NT2/D1 (cell line): ENCODE results near the gene CXorf58.

Experiments
- SUZ12 ChIP-seq: IDR thresholded peaks from 2 replicates; pipeline ENCODE4 v1.6.1; 2011; ENCODE audit not compliant: insufficient read length, insufficient read depth; ENCODE audit errors: extremely low read depth
- YY1 ChIP-seq: IDR thresholded peaks from 2 replicates; pipeline ENCODE4 v1.6.1; 2011; ENCODE audit not compliant: insufficient read length, insufficient read depth
- ZNF274 ChIP-seq: IDR thresholded peaks from 2 replicates; pipeline ENCODE4 v1.6.1; 2011; ENCODE audit warnings: mild to moderate bottlenecking, low read depth, low read length

GRCh38 chrX:23952984-23953907 is 45.4 kb downstream of the CXorf58 start:
- TF ChIP-seq SUZ12: no peak
- no peak for TF ChIP-seq YY1
- TF ChIP-seq ZNF274: no peak
